Measurements from ENCODE around the gene CFAP46.

DNA sequence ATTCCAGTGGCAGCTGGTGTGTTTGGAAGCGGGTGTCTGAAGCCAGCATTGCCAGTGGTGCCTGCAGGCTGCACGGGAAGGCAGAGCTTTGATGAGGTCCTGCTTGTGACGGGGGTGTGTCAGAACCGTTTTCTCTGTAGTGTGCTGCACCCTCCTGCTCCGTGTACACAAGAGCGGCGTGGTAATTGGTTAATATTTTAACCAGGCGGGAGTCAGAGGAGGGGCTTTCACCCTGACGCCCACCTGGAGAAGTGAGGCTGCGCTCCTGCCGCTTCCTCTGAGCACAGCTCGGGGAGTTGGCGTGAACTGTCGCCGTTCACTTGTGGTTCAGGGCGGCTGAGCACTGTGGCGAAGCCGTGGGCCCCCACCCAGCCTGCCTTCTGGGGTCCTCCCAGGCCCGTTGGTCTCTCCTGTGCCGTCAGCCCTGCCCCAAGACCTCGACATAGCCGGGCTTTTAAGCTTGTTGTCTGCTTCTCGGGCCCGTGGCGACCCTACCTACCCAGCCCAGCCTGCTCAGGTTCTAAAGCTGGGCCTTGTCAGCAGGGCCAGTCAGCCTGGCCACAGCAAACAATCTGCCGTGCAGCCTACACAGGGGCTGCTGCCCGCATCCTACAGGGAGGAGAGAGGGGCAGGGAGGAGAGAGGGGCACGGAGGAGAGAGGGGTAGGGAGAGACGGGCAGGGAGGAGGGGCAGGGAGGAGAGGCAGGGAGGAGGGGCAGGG, 168.0 kb downstream of the CFAP46 start:
- TF ChIP-seq, protein P1, sequence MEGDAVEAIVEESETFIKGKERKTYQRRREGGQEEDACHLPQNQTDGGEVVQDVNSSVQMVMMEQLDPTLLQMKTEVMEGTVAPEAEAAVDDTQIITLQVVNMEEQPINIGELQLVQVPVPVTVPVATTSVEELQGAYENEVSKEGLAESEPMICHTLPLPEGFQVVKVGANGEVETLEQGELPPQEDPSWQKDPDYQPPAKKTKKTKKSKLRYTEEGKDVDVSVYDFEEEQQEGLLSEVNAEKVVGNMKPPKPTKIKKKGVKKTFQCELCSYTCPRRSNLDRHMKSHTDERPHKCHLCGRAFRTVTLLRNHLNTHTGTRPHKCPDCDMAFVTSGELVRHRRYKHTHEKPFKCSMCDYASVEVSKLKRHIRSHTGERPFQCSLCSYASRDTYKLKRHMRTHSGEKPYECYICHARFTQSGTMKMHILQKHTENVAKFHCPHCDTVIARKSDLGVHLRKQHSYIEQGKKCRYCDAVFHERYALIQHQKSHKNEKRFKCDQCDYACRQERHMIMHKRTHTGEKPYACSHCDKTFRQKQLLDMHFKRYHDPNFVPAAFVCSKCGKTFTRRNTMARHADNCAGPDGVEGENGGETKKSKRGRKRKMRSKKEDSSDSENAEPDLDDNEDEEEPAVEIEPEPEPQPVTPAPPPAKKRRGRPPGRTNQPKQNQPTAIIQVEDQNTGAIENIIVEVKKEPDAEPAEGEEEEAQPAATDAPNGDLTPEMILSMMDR (conservative IDR thresholded peaks at IDR 0.05; ENCODE audit: low read length): no peak
- TF ChIP-seq EZH2phosphoT487 (IDR thresholded peaks at IDR 0.05; ENCODE audit: borderline replicate concordance): no peak
